ENCODE measurements around the gene MED8.
A peak's percentile ranks its signal among the peaks of the same experiment; 100 is the strongest.

MED8 gene

GRCh38 chr1:43389326-43390313, at the start of gene MED8, which contains the start of gene SZT2:
Gene MED8, minus strand, starts transcription at chr1:43389800. Its CDS starts 36 bp downstream, at chr1:43389764.
Gene SZT2, plus strand, starts transcription at chr1:43389899. Its CDS starts 70 bp downstream, at chr1:43389969.
- Histone ChIP-seq H3K27me3 (ENCODE audit: insufficient read depth, poor library complexity, severe bottlenecking) (no peaks in the 10 kb centered on the region), H3K9me3 (ENCODE audit: severe bottlenecking) (no peaks in the 10 kb centered on the region), H3K4me1 (ENCODE audit: insufficient read depth, poor library complexity, severe bottlenecking) (peaks cover 7% of the 10 kb centered on the region), H3K36me3 (ENCODE audit: low read depth) (peaks cover 42% of the 10 kb centered on the region), H3K27ac (ENCODE audit: poor library complexity, severe bottlenecking) (peak within 1 kb of the TSS; percentile 48), H3K4me3 (ENCODE audit: severe bottlenecking) (peak within 1 kb of the TSS; percentile 84)
- TF ChIP-seq, protein P1, sequence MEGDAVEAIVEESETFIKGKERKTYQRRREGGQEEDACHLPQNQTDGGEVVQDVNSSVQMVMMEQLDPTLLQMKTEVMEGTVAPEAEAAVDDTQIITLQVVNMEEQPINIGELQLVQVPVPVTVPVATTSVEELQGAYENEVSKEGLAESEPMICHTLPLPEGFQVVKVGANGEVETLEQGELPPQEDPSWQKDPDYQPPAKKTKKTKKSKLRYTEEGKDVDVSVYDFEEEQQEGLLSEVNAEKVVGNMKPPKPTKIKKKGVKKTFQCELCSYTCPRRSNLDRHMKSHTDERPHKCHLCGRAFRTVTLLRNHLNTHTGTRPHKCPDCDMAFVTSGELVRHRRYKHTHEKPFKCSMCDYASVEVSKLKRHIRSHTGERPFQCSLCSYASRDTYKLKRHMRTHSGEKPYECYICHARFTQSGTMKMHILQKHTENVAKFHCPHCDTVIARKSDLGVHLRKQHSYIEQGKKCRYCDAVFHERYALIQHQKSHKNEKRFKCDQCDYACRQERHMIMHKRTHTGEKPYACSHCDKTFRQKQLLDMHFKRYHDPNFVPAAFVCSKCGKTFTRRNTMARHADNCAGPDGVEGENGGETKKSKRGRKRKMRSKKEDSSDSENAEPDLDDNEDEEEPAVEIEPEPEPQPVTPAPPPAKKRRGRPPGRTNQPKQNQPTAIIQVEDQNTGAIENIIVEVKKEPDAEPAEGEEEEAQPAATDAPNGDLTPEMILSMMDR (IDR thresholded peaks at IDR 0.05; ENCODE audit: poor library complexity, severe bottlenecking) = no peak
- ATAC-seq (ENCODE audit: low read depth) (peak; percentile 93), DNase-seq (ENCODE audit: low spot score) (peak; percentile 88)

DNA sequence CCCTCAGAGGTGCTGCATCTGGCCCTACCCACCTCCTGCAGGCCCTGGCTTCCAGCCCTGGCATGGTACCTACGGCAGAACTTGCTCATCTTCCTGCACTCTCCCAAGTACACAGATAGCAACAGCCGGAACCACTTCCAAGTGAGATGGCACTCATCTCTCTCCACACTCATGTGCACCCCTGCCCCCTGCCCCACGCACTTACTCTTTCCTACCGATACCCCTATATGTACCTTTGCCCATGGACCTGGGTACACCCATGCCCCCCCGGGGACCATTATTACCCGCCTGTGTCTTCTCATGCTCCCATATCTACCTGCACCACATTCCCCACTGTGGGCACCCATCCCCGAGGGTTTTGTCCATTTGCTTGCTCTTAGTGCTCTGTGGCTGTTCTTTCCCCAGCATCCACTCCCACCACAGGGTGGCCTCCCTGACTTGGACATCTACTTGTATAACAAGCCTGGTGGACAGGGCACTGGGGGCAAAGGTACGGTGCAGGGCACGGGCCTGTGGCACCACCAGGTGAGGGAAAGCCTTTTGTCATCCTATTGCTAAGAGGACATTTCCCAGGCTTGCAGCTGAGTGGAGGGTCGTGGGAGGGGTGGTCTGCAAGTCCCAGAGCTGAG, 49.5 kb upstream of the MED8 start:
- TF ChIP-seq, protein P1 (IDR thresholded peaks at IDR 0.05; ENCODE audit: poor library complexity, severe bottlenecking) = no peak
- no peaks in the 10 kb centered on the region for H3K9me3 ChIP-seq (ENCODE audit: severe bottlenecking)
- no peaks in the 10 kb centered on the region for H3K27me3 ChIP-seq (ENCODE audit: insufficient read depth, poor library complexity, severe bottlenecking)
- H3K4me3 ChIP-seq (ENCODE audit: severe bottlenecking) = no peak overlapping the region
- H3K36me3 ChIP-seq (ENCODE audit: low read depth) = peaks cover 78% of the 10 kb centered on the region
- ATAC-seq (ENCODE audit: low read depth) = no peak
- DNase-seq (ENCODE audit: low spot score) = no peak
- H3K27ac ChIP-seq (ENCODE audit: poor library complexity, severe bottlenecking) = no peak overlapping the region
- no peaks in the 10 kb centered on the region for H3K4me1 ChIP-seq (ENCODE audit: insufficient read depth, poor library complexity, severe bottlenecking)

- no peak for ATAC-seq (ENCODE audit: low read depth)
- no peak for DNase-seq (ENCODE audit: low spot score)
- H3K27ac ChIP-seq (ENCODE audit: poor library complexity, severe bottlenecking) = no peak overlapping the region
- peaks cover 78% of the 10 kb centered on the region for H3K36me3 ChIP-seq (ENCODE audit: low read depth)
- H3K4me1 ChIP-seq (ENCODE audit: insufficient read depth, poor library complexity, severe bottlenecking) = no peaks in the 10 kb centered on the region
- H3K27me3 ChIP-seq (ENCODE audit: insufficient read depth, poor library complexity, severe bottlenecking) = no peaks in the 10 kb centered on the region
- no peaks in the 10 kb centered on the region for H3K9me3 ChIP-seq (ENCODE audit: severe bottlenecking)
- TF ChIP-seq, protein P1 (IDR thresholded peaks at IDR 0.05; ENCODE audit: poor library complexity, severe bottlenecking) = no peak
- H3K4me3 ChIP-seq (ENCODE audit: severe bottlenecking) = no peak overlapping the region
Measured at GRCh38 chr1:43438576-43438952, 49.0 kb upstream of the MED8 start.

GRCh38 chr1:43438006-43438405, 48.4 kb upstream of the MED8 start:
- ATAC-seq (ENCODE audit: low read depth) (no peak), DNase-seq (ENCODE audit: low spot score) (no peak)
- Histone ChIP-seq H3K36me3 (ENCODE audit: low read depth) (peaks cover 79% of the 10 kb centered on the region), H3K9me3 (ENCODE audit: severe bottlenecking) (no peaks in the 10 kb centered on the region), H3K4me3 (ENCODE audit: severe bottlenecking) (no peak overlapping the region), H3K27ac (ENCODE audit: poor library complexity, severe bottlenecking) (no peak overlapping the region), H3K27me3 (ENCODE audit: insufficient read depth, poor library complexity, severe bottlenecking) (no peaks in the 10 kb centered on the region), H3K4me1 (ENCODE audit: insufficient read depth, poor library complexity, severe bottlenecking) (no peaks in the 10 kb centered on the region)
- TF ChIP-seq, protein P1 (IDR thresholded peaks at IDR 0.05; ENCODE audit: poor library complexity, severe bottlenecking) = no peak
